ENCODE results near the gene FRMD1.

The FRMD1 gene

GRCh38 chr6:168078943-168079405 lies at the start of gene FRMD1:
Gene FRMD1 (minus strand): TSS chr6:168079212. CDS start chr6:168079094, 118 bp downstream.
- TF ChIP-seq POLR2A (IDR thresholded peaks at IDR 0.05; ENCODE audit: low read length), result no peak
- no peak for TF ChIP-seq GATA1 (IDR thresholded peaks at IDR 0.05; ENCODE audit: low read depth, low read length)
- DNase-seq, result no peak

GRCh38 chr6:168128006-168128630 lies 49.1 kb upstream of the FRMD1 start:
- TF ChIP-seq POLR2A (IDR thresholded peaks at IDR 0.05; ENCODE audit: low read length) (no peak), GATA1 (IDR thresholded peaks at IDR 0.05; ENCODE audit: low read depth, low read length) (no peak)
- DNase-seq, result no peak

- TF ChIP-seq GATA1 (IDR thresholded peaks at IDR 0.05; ENCODE audit: low read depth, low read length) (no peak), POLR2A (IDR thresholded peaks at IDR 0.05; ENCODE audit: low read length) (no peak)
- no peak for DNase-seq
Observed at GRCh38 chr6:168127384-168127868, 48.4 kb upstream of the FRMD1 start.

- TF ChIP-seq GATA1 (IDR thresholded peaks at IDR 0.05; ENCODE audit: low read depth, low read length) (no peak), POLR2A (IDR thresholded peaks at IDR 0.05; ENCODE audit: low read length) (no peak)
- DNase-seq, result no peak
Observed at GRCh38 chr6:168126566-168127383, 47.8 kb upstream of the FRMD1 start.

GRCh38 chr6:168125429-168126001 lies 46.5 kb upstream of the FRMD1 start:
- TF ChIP-seq GATA1 (IDR thresholded peaks at IDR 0.05; ENCODE audit: low read depth, low read length) (no peak), POLR2A (IDR thresholded peaks at IDR 0.05; ENCODE audit: low read length) (no peak)
- no peak for DNase-seq

- TF ChIP-seq POLR2A (IDR thresholded peaks at IDR 0.05; ENCODE audit: low read length) (no peak), GATA1 (IDR thresholded peaks at IDR 0.05; ENCODE audit: low read depth, low read length) (no peak)
- no peak for DNase-seq
Observed at GRCh38 chr6:168124921-168125320, 45.9 kb upstream of the FRMD1 start.

GRCh38 chr6:168124158-168124557 lies 45.1 kb upstream of the FRMD1 start:
- DNase-seq, result no peak
- TF ChIP-seq POLR2A (IDR thresholded peaks at IDR 0.05; ENCODE audit: low read length), result no peak
- TF ChIP-seq GATA1 (IDR thresholded peaks at IDR 0.05; ENCODE audit: low read depth, low read length), result no peak

- no peak for DNase-seq
- TF ChIP-seq POLR2A (IDR thresholded peaks at IDR 0.05; ENCODE audit: low read length) (no peak), GATA1 (IDR thresholded peaks at IDR 0.05; ENCODE audit: low read depth, low read length) (no peak)
Observed at GRCh38 chr6:168123165-168123911, 44.3 kb upstream of the FRMD1 start.

GRCh38 chr6:168122521-168122920 lies 43.5 kb upstream of the FRMD1 start:
- DNase-seq, result no peak
- TF ChIP-seq POLR2A (IDR thresholded peaks at IDR 0.05; ENCODE audit: low read length) (no peak), GATA1 (IDR thresholded peaks at IDR 0.05; ENCODE audit: low read depth, low read length) (no peak)

GRCh38 chr6:168122011-168122410 lies 43.0 kb upstream of the FRMD1 start:
- TF ChIP-seq GATA1 (IDR thresholded peaks at IDR 0.05; ENCODE audit: low read depth, low read length) (no peak), POLR2A (IDR thresholded peaks at IDR 0.05; ENCODE audit: low read length) (no peak)
- DNase-seq, result no peak

- TF ChIP-seq POLR2A (IDR thresholded peaks at IDR 0.05; ENCODE audit: low read length), result no peak
- no peak for TF ChIP-seq GATA1 (IDR thresholded peaks at IDR 0.05; ENCODE audit: low read depth, low read length)
- no peak for DNase-seq
Observed at GRCh38 chr6:168121303-168121665, 42.3 kb upstream of the FRMD1 start.

GRCh38 chr6:168120390-168121302 lies 41.6 kb upstream of the FRMD1 start:
- no peak for TF ChIP-seq GATA1 (IDR thresholded peaks at IDR 0.05; ENCODE audit: low read depth, low read length)
- DNase-seq, result no peak

GRCh38 chr6:168119539-168119938 lies 40.5 kb upstream of the FRMD1 start:
- TF ChIP-seq POLR2A (IDR thresholded peaks at IDR 0.05; ENCODE audit: low read length), result no peak
- no peak for TF ChIP-seq GATA1 (IDR thresholded peaks at IDR 0.05; ENCODE audit: low read depth, low read length)
- DNase-seq, result no peak
